ENCODE data around the gene CEP44.
"Not testable (repeated sequence)": the region's sequence is repeated elsewhere in the genome, so short reads cannot be mapped to it uniquely, and the experiment has no call there.

CEP44 gene

GRCh38 chr4:174332741-174333493 is 49.2 kb downstream of the CEP44 start:
- no peak for DNase-seq

GRCh38 chr4:174334628-174335027 is 50.9 kb downstream of the CEP44 start:
- DNase-seq: no peak

GRCh38 chr4:174340714-174341113 is 57.0 kb downstream of the CEP44 start:
- DNase-seq: no peak

GRCh38 chr4:174349156-174349555 is 65.4 kb downstream of the CEP44 start:
- DNase-seq: no peak

GRCh38 chr4:174352061-174352819 is 68.5 kb downstream of the CEP44 start:
- DNase-seq: no peak

GRCh38 chr4:174357321-174357720 is 73.6 kb downstream of the CEP44 start:
- DNase-seq: no peak

GRCh38 chr4:174358410-174358809 is 74.7 kb downstream of the CEP44 start:
- no peak for DNase-seq

GRCh38 chr4:174358829-174359228 is 75.1 kb downstream of the CEP44 start:
- no peak for DNase-seq

GRCh38 chr4:174362340-174362739 is 78.6 kb downstream of the CEP44 start:
- DNase-seq: no peak

- DNase-seq: not testable (repeated sequence)
Observed at GRCh38 chr4:174363782-174364181, 80.1 kb downstream of the CEP44 start.

- no peak for DNase-seq
Observed at GRCh38 chr4:174365018-174365587, 81.4 kb downstream of the CEP44 start.

- DNase-seq: no peak
Observed at GRCh38 chr4:174369985-174370384, 86.3 kb downstream of the CEP44 start.

- DNase-seq: no peak
Observed at GRCh38 chr4:174373821-174374220, 90.1 kb downstream of the CEP44 start.

- DNase-seq: no peak
Observed at GRCh38 chr4:174375422-174375821, 91.7 kb downstream of the CEP44 start.

GRCh38 chr4:174377613-174378012 is 93.9 kb downstream of the CEP44 start:
- no peak for DNase-seq

- DNase-seq: no peak
Observed at GRCh38 chr4:174378951-174379350, 95.2 kb downstream of the CEP44 start.

GRCh38 chr4:174380206-174380605 is 96.5 kb downstream of the CEP44 start:
- DNase-seq: not testable (repeated sequence)

GRCh38 chr4:174380699-174381439 is 97.2 kb downstream of the CEP44 start:
- no peak for DNase-seq

GRCh38 chr4:174381440-174381800 is 97.7 kb downstream of the CEP44 start:
- DNase-seq: no peak

Measured in NCI-H510A (cell line).